Activated B cell treated with CpG ODN at 0.5 μM for 24 hours (primary cell): Measurements from ENCODE around the gene TRIM52. TPM values are rescaled to one million over a fixed set of nuclear protein-coding genes. Genes with fewer than 3 reads are reported as not detected.

Experiments used
- ATAC-seq: fragments of 200-7000 bp; cut with Tn5 transposase; one replicate; pipeline ENCODE4 v1.10.0; 2021; ENCODE audit warnings: low read depth, mild to moderate bottlenecking, moderate library complexity
- CTCF ChIA-PET: fragments of 350-600 bp; sonication (Branson Sonifier 250); formaldehyde crosslinking; loops from one replicate; lab custom pipeline; 2021; ENCODE audit warnings: antibody characterized with exemption; lab: Charles Lee
- POLR2A ChIA-PET: fragments of 350-600 bp; sonication (Branson Sonifier 250); formaldehyde crosslinking; loops from one replicate; lab custom pipeline; 2021; ENCODE audit warnings: antibody characterized with exemption; lab: Charles Lee
- DNase-seq: peaks from one replicate; pipeline ENCODE4 v3.0.0; 2022
- H3K27ac Mint-ChIP-seq: one replicate; pipeline ENCODE4 v1.8.0; 2020; ENCODE audit warnings: mixed read lengths
- H3K27me3 Mint-ChIP-seq: one replicate; pipeline ENCODE4 v1.8.0; 2021; ENCODE audit warnings: mixed read lengths
- H3K36me3 Mint-ChIP-seq: one replicate; pipeline ENCODE4 v1.8.0; 2021; ENCODE audit warnings: low read depth, mixed read lengths
- H3K4me1 Mint-ChIP-seq: one replicate; pipeline ENCODE4 v1.8.0; 2021; ENCODE audit warnings: mixed read lengths
- H3K4me3 Mint-ChIP-seq: one replicate; pipeline ENCODE4 v1.8.0; 2020; ENCODE audit warnings: mild to moderate bottlenecking, mixed read lengths
- H3K9me3 Mint-ChIP-seq: one replicate; pipeline ENCODE4 v1.8.0; 2020; ENCODE audit warnings: mixed read lengths
- CTCF ChIP-seq: fragments of 200-600 bp; IDR thresholded peaks from one replicate; pipeline ENCODE4 v1.8.0; 2022; ENCODE audit warnings: antibody characterized with exemption, mild to moderate bottlenecking
- intact Hi-C: fragments of 100-400 bp; cut with micrococcal nuclease; formaldehyde crosslinking; loops from one replicate; pipeline ENCODE4 v1.15.1; 2024
- total RNA-seq: library from RNA; stranded (reverse); gene quantifications from 2 replicates; pipeline ENCODE4 v1.2.3, GENCODE V29; 2022

Gene TRIM52
- total RNA-seq, 1 donor from 2014 or later: 36.9 TPM

GRCh38 chr5:181265092-181265671 is 4.2 kb upstream of the TRIM52 start:
- Mint-ChIP-seq H3K27ac (no peak overlapping the region), H3K4me1 (peaks cover 8% of the 10 kb centered on the region), H3K27me3 (no peaks in the 10 kb centered on the region), H3K36me3 (peaks cover 28% of the 10 kb centered on the region), H3K4me3 (no peak overlapping the region), H3K9me3 (no peaks in the 10 kb centered on the region)
- DNase-seq: no peak
- CTCF ChIA-PET: no interaction called here
- POLR2A ChIA-PET: no interaction called here
- intact Hi-C loops: no loop called here
- TF ChIP-seq CTCF: no peak
- no peak for ATAC-seq

DNA sequence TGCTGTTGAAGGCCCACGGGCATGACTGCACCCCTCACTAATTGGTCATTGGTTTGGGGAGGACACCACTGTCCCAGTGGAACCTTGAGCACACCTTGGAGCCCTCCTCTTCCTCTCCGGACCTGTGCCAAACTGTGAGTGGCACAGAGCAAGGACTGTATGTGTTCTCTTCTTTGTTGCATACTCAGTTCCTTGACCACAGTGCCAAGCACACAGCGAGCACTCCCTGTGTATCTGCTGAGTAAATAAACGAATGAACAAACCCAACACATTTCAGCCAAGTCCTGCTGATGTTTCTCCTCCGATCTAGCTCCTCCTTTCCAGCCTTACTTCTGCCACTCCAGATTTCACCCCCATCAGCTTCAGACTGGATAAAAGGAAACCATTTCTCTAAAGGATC is 2.7 kb upstream of the TRIM52 start:
- intact Hi-C loops: loop anchor here (5.0 kb wide), 2 partner anchors 101 to 971 kb away; partner anchors contain the start of gene MAPK9
- no peak for TF ChIP-seq CTCF
- Mint-ChIP-seq H3K4me1 (peaks cover 24% of the 10 kb centered on the region), H3K27me3 (no peaks in the 10 kb centered on the region), H3K9me3 (no peaks in the 10 kb centered on the region), H3K27ac (peak overlapping the region; percentile 44), H3K4me3 (peak overlapping the region; percentile 9), H3K36me3 (peaks cover 28% of the 10 kb centered on the region)
- no peak for DNase-seq
- ChIA-PET POLR2A (interaction anchor here (0.7 to 5.7 kb wide), 3 partner anchors 12 to 28 kb away, joined by 4 to 144 read pairs (median 51); partner anchors contain the start of gene RACK1), CTCF (no interaction called here)
- ATAC-seq: no peak

DNA sequence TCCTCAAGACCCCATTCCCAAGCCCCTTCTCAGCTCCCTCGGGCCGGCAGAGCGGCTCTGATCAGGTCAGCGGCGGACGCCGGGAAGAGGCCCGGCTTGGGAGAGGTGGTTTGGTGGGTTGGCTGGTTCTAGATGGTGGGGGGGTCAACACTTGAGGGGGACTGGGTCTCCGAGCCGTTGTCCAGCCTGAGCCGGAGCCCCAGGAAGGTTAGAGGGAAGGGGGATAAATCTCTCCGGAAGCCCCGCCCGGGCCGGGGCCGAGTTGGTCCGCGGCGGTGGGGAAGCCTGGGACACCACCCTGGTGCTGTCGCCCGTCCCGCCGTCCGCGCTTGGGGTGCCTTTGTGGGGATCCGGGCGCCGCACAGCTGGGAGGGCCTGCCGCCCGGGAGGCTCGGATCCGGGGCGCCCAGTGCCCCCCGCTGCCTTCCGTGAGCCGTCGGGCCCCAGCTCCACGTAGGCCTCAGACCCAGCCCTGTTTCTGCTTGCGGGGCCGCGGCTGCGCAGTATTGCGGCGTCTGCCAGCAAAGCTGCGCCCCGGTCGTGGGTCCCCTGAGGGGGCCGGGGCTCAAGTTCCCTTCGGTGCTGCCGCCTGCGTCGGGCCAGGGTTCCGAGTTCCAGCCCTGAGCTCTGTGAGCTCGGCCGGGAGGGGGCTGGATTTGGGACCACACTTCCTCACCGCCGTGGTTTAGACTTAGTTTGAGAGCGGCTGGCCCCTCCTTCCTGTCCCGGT is 542 bp upstream of the TRIM52 start:
- intact Hi-C loops: loop anchor here (1.0 to 5.0 kb wide), 11 partner anchors 15 to 969 kb away; partner anchors contain the start of genes MAPK9, MGAT1 and TRIM41
- Mint-ChIP-seq H3K9me3 (no peaks in the 10 kb centered on the region), H3K27ac (peak overlapping the region; percentile 96), H3K27me3 (no peaks in the 10 kb centered on the region), H3K4me3 (peak overlapping the region; percentile 98), H3K36me3 (peaks cover 37% of the 10 kb centered on the region), H3K4me1 (peaks cover 42% of the 10 kb centered on the region)
- peak; percentile 78 for DNase-seq
- TF ChIP-seq CTCF: no peak
- POLR2A ChIA-PET: interaction anchor here (0.6 to 5.7 kb wide), 30 partner anchors 10 to 1660 kb away, joined by 3 to 144 read pairs (median 8); partner anchors contain the start of genes HNRNPH1, RACK1, TRIM41 and TRIM7
- CTCF ChIA-PET: interaction anchor here (0.7 to 1.5 kb wide), 7 partner anchors 10 to 77 kb away, joined by 3 to 7 read pairs (median 3); partner anchors contain the start of gene RACK1
- peak; percentile 62 for ATAC-seq

DNA sequence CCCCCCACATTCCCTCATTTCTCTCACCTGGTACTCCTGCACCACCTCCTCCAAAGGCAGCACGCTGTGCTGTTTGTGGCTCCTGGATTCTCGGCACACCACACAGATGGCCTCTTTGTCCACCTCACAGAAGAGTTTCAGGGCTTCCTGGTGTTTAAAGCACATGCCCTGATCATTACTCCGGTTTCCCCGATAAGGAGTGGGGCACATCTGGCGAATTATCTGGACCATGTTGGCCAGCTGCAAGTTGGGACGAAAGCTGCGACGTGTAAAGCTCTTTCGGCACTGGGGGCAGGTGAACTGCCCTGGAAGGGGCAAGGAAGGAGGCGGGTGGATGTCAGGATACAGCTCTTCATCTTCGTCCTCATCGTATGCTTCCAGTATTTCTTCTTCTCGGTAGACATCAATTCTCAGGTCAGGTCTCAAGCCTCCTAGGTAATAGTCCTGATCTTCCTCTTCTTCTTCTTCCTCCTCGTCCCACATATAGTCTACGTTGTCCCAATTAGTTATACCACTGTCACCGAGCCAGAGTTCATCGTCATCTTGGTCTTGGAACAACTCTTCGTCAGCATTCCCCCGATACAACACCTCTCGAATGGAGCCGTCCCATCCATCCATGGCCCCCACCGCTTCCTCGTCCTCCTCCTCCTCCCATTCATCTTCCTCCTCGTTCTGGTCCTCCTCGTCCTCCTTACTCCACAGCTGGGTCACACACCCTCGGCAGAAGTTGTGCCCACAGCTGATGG is 796 bp downstream of the TRIM52 start:
- intact Hi-C loops: loop anchor here (2.0 to 5.0 kb wide), 3 partner anchors 98 to 968 kb away; partner anchors contain the start of genes MAPK9 and MGAT1
- peaks cover 53% of the 10 kb centered on the region for H3K4me1 Mint-ChIP-seq
- no peaks in the 10 kb centered on the region for H3K9me3 Mint-ChIP-seq
- POLR2A ChIA-PET: interaction anchor here (0.6 to 5.7 kb wide), 18 partner anchors 9 to 1451 kb away, joined by 4 to 144 read pairs (median 15); partner anchors contain the start of genes RACK1, TRIM41 and ZFP62
- H3K36me3 Mint-ChIP-seq: peaks cover 44% of the 10 kb centered on the region
- peak overlapping the region; percentile 98 for H3K4me3 Mint-ChIP-seq
- CTCF ChIA-PET: interaction anchor here (1.3 to 1.5 kb wide), 3 partner anchors 9 to 76 kb away, joined by 3 to 7 read pairs (median 5); no protein-coding TSS in a partner anchor
- ATAC-seq (no peak), DNase-seq (no peak)
- H3K27ac Mint-ChIP-seq: peak overlapping the region; percentile 96
- no peaks in the 10 kb centered on the region for H3K27me3 Mint-ChIP-seq
- TF ChIP-seq CTCF: no peak
